ENCODE results near the gene GPR148. TPM values are rescaled to one million over a fixed set of nuclear protein-coding genes. Genes with fewer than 3 reads are reported as not detected.
"Not testable (repeated sequence)": the region's sequence is repeated elsewhere in the genome, so short reads cannot be mapped to it uniquely, and the experiment has no call there.

GPR148 gene, protein sequence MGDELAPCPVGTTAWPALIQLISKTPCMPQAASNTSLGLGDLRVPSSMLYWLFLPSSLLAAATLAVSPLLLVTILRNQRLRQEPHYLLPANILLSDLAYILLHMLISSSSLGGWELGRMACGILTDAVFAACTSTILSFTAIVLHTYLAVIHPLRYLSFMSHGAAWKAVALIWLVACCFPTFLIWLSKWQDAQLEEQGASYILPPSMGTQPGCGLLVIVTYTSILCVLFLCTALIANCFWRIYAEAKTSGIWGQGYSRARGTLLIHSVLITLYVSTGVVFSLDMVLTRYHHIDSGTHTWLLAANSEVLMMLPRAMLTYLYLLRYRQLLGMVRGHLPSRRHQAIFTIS
- total RNA-seq, result not detected

DNA sequence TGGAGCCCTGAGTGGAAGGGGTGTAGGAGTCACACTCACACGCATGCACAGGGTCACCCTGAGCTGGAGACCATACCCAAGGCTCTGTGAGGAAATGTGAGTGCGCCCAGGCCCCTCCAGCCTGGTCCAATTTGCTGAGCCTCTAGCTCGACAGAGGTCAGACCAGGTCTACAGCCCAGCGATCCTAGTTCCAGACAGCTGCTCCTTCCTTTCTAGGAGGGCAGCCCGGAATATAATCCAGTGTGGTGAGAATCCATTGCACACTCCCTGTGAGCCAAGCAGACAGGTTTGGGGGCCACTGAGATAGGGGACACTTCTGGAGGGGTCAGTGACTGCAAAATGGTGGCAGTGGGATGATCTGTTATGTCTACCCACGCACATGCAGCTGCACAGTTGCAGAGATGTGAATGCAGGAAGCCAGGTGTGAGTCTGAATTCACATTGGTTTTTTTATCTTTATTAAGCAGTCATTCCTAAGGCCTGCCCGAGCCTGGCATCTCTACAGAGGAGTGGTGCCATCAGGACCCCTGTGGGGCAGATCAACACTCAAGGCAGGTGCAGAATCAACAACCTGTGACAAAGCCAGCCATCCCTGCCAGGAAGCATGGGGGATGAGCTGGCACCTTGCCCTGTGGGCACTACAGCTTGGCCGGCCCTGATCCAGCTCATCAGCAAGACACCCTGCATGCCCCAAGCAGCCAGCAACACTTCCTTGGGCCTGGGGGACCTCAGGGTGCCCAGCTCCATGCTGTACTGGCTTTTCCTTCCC lies at the start of gene GPR148:
Gene GPR148, plus strand, starts transcription at position 522 of the 768 bp plus-strand sequence. Its CDS starts 82 bp downstream, at position 604.
- Mint-ChIP-seq H3K36me3 (no peaks in the 10 kb centered on the region), H3K27me3 (peaks cover 24% of the 10 kb centered on the region), H3K4me3 (peak within 1 kb of the TSS; percentile 68), H3K27ac (peak within 1 kb of the TSS; percentile 78), H3K9me3 (ENCODE audit: low read depth) (no peaks in the 10 kb centered on the region), H3K4me1 (peaks cover 26% of the 10 kb centered on the region)
- DNase-seq (no peak), ATAC-seq (peak; percentile 2)
- CTCF ChIA-PET, result interaction anchor here (1.1 to 4.6 kb wide), 3 partner anchors 18 to 68 kb away, joined by 3 to 27 read pairs (median 4); no protein-coding TSS in a partner anchor

GRCh38 chr2:130692041-130692770 lies 36.7 kb upstream of the GPR148 start:
- H3K9me3 Mint-ChIP-seq (ENCODE audit: low read depth); DNase-seq; CTCF ChIA-PET; H3K36me3 Mint-ChIP-seq; ATAC-seq; H3K27ac Mint-ChIP-seq; H3K4me1 Mint-ChIP-seq; H3K4me3 Mint-ChIP-seq: not testable (repeated sequence)
- peaks cover 13% of the 10 kb centered on the region for H3K27me3 Mint-ChIP-seq

GRCh38 chr2:130693474-130693873 lies 35.4 kb upstream of the GPR148 start:
- DNase-seq (peak; percentile 47), ATAC-seq (peak; percentile 16)
- H3K9me3 Mint-ChIP-seq (ENCODE audit: low read depth); H3K27ac Mint-ChIP-seq; H3K4me1 Mint-ChIP-seq; H3K4me3 Mint-ChIP-seq; CTCF ChIA-PET; H3K36me3 Mint-ChIP-seq: not testable (repeated sequence)
- peaks cover 13% of the 10 kb centered on the region for H3K27me3 Mint-ChIP-seq

GRCh38 chr2:130703250-130703649 lies 25.6 kb upstream of the GPR148 start:
- CTCF ChIA-PET; H3K4me3 Mint-ChIP-seq; ATAC-seq; DNase-seq; H3K4me1 Mint-ChIP-seq; H3K27ac Mint-ChIP-seq; H3K9me3 Mint-ChIP-seq (ENCODE audit: low read depth); H3K36me3 Mint-ChIP-seq: not testable (repeated sequence)
- H3K27me3 Mint-ChIP-seq, result peaks cover 15% of the 10 kb centered on the region

GRCh38 chr2:130714795-130715194 lies 14.1 kb upstream of the GPR148 start:
- H3K36me3 Mint-ChIP-seq; CTCF ChIA-PET; H3K4me3 Mint-ChIP-seq; H3K27ac Mint-ChIP-seq; H3K4me1 Mint-ChIP-seq; ATAC-seq; H3K9me3 Mint-ChIP-seq (ENCODE audit: low read depth); H3K27me3 Mint-ChIP-seq; DNase-seq: not testable (repeated sequence)

DNA sequence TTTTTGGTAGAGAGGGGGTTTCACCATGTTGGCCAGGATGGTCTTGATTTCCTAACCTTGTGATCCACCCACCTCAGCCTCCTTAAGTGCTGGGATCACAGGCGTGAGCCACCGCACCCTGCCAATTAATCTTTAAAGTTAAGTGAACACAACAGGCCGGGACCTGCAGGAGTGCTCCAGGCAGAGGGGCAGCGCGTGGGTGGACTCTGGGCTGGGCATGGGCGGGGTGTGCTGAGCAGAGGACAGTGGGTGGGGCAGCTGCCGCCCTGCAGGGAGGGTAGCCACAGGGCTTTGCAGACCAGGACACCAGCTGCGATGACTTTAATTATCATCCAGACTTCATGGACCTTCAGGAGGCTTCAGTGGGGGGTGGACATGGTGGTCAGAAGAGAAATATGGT lies 8.8 kb upstream of the GPR148 start:
- Mint-ChIP-seq H3K4me1 (no peaks in the 10 kb centered on the region), H3K9me3 (ENCODE audit: low read depth) (no peaks in the 10 kb centered on the region), H3K36me3 (no peaks in the 10 kb centered on the region), H3K4me3 (no peak overlapping the region), H3K27me3 (peaks cover 10% of the 10 kb centered on the region), H3K27ac (no peak overlapping the region)
- no peak for ATAC-seq
- CTCF ChIA-PET, result no interaction called here
- no peak for DNase-seq

DNA sequence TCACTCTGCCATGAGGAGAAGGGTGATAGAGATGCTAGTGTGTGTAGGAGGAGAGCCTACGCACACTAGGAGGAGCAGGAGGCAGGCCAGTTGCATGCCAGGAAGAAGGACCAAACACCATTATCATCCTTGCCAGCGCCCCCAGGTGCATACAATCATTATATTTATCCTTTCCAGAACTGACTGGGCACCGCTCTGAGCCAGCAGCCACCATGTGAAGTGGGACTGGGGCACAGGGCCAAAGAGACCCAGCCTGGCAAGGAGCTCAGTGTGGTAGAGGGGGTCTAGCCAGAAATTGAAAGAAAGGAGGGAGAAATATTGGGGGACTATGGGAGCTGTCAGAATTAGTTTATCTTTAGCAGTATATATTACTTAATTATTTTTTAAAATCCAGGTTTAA lies 8.3 kb upstream of the GPR148 start:
- Mint-ChIP-seq H3K4me1 (no peaks in the 10 kb centered on the region), H3K9me3 (ENCODE audit: low read depth) (no peaks in the 10 kb centered on the region), H3K27me3 (peaks cover 10% of the 10 kb centered on the region), H3K4me3 (no peak overlapping the region), H3K36me3 (no peaks in the 10 kb centered on the region), H3K27ac (no peak overlapping the region)
- ATAC-seq (no peak), DNase-seq (no peak)
- CTCF ChIA-PET, result no interaction called here

DNA sequence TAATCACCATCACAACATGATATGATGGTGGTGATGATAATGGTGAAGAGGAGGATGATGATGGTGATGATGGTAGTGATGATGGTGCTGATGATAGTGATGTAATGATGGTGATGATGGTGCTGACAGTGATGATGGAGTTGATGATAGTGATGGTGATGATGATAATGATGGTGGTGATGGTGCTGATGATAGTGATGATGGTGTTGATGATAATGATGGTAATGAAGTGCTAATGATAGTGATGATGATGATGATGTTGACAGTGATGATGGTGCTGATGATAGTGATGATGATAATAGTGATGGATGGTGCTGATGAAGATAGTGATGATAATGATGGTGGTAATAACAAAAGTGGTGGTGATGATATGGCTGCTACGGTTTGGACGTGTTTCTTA lies 4.4 kb upstream of the GPR148 start:
- no peak for ATAC-seq
- peaks cover 22% of the 10 kb centered on the region for H3K4me1 Mint-ChIP-seq
- H3K36me3 Mint-ChIP-seq, result no peaks in the 10 kb centered on the region
- DNase-seq, result no peak
- peaks cover 12% of the 10 kb centered on the region for H3K27me3 Mint-ChIP-seq
- no peak overlapping the region for H3K27ac Mint-ChIP-seq
- H3K4me3 Mint-ChIP-seq, result no peak overlapping the region
- no peaks in the 10 kb centered on the region for H3K9me3 Mint-ChIP-seq (ENCODE audit: low read depth)
- CTCF ChIA-PET, result no interaction called here

DNA sequence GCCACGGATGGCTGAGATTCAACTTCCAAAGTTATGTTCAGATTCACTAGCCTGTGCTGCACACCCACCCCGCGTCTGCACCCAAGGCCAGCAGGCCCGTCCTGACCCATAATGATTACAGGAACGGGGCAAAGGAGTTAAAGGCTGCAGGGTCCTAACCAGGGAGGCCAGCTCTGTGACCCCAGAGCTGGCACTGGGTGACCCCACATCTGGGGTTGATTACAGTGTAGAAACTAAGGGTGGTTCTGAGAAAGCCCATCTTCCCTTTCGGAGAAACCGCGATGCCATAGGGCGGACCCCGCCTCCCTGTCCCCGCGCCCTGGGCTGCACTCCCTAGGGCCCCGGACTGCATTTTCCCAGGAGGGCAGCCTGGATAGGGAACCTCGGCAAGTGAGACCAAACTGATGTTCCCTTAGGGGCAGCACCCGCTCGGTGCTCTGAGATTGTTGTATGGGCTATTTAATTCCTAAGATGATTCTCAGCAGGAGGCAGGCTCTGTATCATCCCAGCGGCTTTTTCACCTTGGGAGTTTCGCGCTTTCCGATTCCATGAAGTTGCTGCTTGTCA lies 2.2 kb upstream of the GPR148 start:
- peaks cover 26% of the 10 kb centered on the region for H3K27me3 Mint-ChIP-seq
- H3K36me3 Mint-ChIP-seq, result no peaks in the 10 kb centered on the region
- ATAC-seq (no peak), DNase-seq (no peak)
- peaks cover 26% of the 10 kb centered on the region for H3K4me1 Mint-ChIP-seq
- H3K4me3 Mint-ChIP-seq, result peak overlapping the region; percentile 68
- H3K27ac Mint-ChIP-seq, result peak overlapping the region; percentile 78
- CTCF ChIA-PET, result interaction anchor here (4.6 kb wide), 1 partner anchor 70 kb away, joined by 27 read pairs; no protein-coding TSS in a partner anchor
- H3K9me3 Mint-ChIP-seq (ENCODE audit: low read depth), result no peaks in the 10 kb centered on the region

DNA sequence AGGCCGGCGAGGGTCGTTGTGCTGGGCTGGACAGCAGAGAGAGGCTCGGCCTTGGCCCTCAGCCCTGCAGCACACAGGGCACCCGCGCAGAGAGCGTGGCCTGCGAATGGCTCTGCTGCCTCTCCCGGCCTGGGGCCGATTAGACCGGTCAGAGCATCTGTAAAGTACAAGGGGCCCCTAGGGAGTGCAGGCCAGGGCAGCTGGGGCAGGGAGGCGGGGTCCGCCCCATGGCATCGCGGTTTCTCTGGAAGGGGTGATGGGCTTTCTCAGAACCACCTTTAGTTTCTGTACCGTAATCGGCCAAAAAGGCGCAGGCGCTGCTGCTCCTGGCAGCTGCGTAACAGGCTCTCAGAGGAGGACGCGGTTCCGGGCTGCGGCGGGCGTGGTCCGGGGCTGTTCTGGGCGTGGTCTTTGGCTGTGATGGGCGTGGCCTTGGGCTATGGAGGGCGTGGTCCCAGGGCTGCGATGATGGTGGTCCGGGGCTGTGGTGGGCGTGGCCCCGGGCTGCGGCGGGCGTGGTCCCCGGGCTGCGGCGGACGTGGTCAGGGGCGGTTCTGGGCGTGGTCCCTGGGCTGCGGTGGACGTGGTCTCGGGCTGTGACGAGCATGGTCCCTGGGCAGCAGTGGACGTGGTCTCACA lies 1.5 kb upstream of the GPR148 start:
- ATAC-seq (peak; percentile 87), DNase-seq (peak; percentile 94)
- CTCF ChIA-PET, result interaction anchor here (1.2 to 4.6 kb wide), 2 partner anchors 49 to 70 kb away, joined by 3 to 27 read pairs; no protein-coding TSS in a partner anchor
- Mint-ChIP-seq H3K9me3 (ENCODE audit: low read depth) (no peaks in the 10 kb centered on the region), H3K36me3 (no peaks in the 10 kb centered on the region), H3K27ac (peak overlapping the region; percentile 78), H3K4me1 (peaks cover 26% of the 10 kb centered on the region), H3K4me3 (peak overlapping the region; percentile 68), H3K27me3 (peaks cover 22% of the 10 kb centered on the region)

DNA sequence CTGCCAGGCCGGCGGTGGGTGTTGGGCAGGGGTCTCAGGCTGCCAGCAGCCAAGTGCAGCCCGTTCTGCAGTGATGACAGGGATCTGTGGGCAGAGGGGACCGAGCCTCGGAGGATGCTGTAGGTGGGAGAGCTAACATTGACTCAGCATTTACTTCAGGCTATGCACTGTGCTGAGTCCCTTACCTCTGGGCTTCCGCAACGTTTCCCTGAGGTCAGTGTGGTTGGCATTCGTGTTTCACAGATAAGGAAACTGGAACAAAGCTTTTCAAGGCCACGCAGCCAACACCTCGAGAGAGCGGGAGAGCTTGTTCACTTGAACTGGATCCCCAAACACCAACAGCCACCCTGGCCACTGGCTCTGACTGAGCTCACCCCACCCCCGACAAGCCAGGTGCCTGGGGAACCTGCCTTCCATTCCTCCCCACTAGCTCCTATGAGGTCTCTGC lies 839 bp upstream of the GPR148 start:
- Mint-ChIP-seq H3K36me3 (no peaks in the 10 kb centered on the region), H3K4me1 (peaks cover 26% of the 10 kb centered on the region), H3K9me3 (ENCODE audit: low read depth) (no peaks in the 10 kb centered on the region), H3K27me3 (peaks cover 22% of the 10 kb centered on the region), H3K4me3 (peak overlapping the region; percentile 68), H3K27ac (peak overlapping the region; percentile 78)
- DNase-seq (peak; percentile 84), ATAC-seq (peak; percentile 68)
- CTCF ChIA-PET, result interaction anchor here (1.2 to 4.6 kb wide), 2 partner anchors 48 to 69 kb away, joined by 3 to 27 read pairs; no protein-coding TSS in a partner anchor

DNA sequence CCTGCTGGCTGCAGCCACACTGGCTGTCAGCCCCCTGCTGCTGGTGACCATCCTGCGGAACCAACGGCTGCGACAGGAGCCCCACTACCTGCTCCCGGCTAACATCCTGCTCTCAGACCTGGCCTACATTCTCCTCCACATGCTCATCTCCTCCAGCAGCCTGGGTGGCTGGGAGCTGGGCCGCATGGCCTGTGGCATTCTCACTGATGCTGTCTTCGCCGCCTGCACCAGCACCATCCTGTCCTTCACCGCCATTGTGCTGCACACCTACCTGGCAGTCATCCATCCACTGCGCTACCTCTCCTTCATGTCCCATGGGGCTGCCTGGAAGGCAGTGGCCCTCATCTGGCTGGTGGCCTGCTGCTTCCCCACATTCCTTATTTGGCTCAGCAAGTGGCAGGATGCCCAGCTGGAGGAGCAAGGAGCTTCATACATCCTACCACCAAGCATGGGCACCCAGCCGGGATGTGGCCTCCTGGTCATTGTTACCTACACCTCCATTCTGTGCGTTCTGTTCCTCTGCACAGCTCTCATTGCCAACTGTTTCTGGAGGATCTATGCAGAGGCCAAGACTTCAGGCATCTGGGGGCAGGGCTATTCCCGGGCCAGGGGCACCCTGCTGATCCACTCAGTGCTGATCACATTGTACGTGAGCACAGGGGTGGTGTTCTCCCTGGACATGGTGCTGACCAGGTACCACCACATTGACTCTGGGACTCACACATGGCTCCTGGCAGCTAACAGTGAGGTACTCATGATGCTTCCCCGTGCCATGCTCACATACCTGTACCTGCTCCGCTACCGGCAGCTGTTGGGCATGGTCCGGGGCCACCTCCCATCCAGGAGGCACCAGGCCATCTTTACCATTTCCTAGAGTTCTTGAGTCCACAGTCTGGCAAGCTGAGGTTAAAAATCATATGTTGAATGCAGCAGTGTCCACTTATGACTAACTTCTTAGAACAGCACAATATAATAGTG lies 741 bp downstream of the GPR148 start:
- ATAC-seq, result no peak
- no peak for DNase-seq
- Mint-ChIP-seq H3K4me3 (no peak overlapping the region), H3K4me1 (peaks cover 26% of the 10 kb centered on the region), H3K36me3 (no peaks in the 10 kb centered on the region), H3K27ac (peak overlapping the region; percentile 10), H3K27me3 (peaks cover 30% of the 10 kb centered on the region), H3K9me3 (ENCODE audit: low read depth) (no peaks in the 10 kb centered on the region)
- CTCF ChIA-PET, result interaction anchor here (0.7 to 4.6 kb wide), 4 partner anchors 8 to 69 kb away, joined by 3 to 27 read pairs (median 4); no protein-coding TSS in a partner anchor

Measured in activated CD8-positive, alpha-beta memory T cell treated with anti-CD3 and anti-CD28 coated beads, Interleukin-2, amount 10 ng/mL, durations not matched to agents 7 days and 5 days (primary cell).